GM21737 (cell line): Measurements from ENCODE around the gene FAM228B.

Source experiments
- ATAC-seq: cut with Tn5 transposase; IDR thresholded peaks from one replicate; pipeline ENCODE4 v1.9.1; 2021; ENCODE audit warnings: mild to moderate bottlenecking, moderate library complexity; ENCODE audit not compliant: unreplicated experiment

Gene FAM228B

DNA sequence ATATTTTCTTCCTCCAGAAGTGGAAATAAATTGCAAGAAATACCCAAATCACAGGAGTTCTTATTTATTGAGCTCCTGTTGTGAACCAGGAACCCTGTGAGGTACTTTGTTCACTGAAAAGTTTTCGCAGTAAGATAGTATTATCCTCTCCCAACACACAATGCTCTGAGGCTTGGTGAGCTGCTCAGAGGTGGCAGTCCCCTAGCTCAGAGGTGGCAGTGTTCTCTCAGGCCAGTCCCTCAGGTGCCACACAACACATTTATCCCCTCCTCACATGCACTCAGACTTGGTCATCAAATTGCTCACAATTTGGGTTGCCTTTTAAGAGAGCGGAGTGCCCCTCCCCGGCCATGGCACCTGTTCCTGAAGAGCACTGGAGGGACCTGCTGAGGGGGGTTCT lies 77.5 kb downstream of the FAM228B start:
- no peak for ATAC-seq

DNA sequence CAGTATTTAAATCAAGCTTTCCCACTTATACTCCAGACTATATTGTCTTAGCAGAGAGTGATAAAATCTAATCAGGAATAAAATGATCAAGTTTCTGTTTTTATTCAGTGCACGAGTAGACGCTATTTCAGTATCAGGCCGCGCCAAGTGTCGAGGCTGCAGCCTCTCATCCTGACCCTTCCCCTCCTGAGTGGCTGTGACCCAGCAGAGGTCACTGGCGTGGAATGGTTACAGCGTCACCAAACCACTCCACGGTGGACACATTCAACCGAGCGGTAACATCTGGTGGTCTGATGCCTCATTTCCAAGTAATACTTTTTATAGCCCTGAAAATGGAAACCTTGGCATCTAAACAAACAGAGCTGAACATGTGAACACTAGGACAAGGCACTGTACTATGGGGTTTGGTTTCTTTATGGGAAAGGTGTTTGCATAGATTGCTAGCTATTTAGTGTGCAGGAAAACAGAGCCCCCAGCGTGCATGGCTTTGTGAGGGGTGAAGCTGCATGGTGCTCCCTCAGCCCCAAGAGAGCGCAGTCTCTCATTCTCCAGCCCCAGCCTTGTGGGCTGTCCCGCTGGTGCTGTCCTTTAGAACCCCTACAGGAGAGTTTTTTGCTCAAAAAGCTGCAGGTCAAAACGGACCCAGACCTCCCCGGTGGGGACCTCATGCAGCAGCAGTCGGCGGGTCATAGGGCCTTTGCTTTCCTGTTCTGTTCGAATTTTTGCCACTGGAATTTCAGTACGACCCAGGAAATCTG lies 79.9 kb downstream of the FAM228B start:
- no peak for ATAC-seq

- no peak for ATAC-seq
Observed at GRCh38 chr2:24203787-24204150, 80.5 kb downstream of the FAM228B start.

GRCh38 chr2:24204505-24204904 lies 81.2 kb downstream of the FAM228B start:
- no peak for ATAC-seq

- ATAC-seq, result no peak
Observed at GRCh38 chr2:24205131-24205530, 81.9 kb downstream of the FAM228B start.

GRCh38 chr2:24206242-24206641 lies 83.0 kb downstream of the FAM228B start:
- ATAC-seq, result no peak

DNA sequence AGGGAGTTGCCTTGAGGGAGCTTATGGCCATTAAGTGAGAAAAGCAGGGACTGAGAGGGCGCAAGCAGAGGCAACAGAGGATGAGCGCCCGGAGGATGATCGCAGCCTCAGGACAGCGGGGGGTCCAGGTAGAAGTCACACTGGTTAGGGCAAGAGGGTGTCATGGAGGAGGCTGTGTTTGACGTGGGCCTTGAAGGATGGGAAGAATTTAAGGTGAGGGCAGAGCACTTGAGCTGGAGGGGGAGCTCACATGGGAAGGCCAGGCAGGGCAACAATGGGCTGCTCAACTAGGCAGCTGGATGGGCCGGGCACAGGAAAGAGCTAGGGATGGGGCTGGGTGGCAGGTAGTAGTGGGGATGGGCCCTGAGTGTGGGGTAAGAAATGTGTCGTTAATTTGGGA lies 83.4 kb downstream of the FAM228B start:
- ATAC-seq, result no peak

- no peak for ATAC-seq
Observed at GRCh38 chr2:24207359-24207758, 84.1 kb downstream of the FAM228B start.

DNA sequence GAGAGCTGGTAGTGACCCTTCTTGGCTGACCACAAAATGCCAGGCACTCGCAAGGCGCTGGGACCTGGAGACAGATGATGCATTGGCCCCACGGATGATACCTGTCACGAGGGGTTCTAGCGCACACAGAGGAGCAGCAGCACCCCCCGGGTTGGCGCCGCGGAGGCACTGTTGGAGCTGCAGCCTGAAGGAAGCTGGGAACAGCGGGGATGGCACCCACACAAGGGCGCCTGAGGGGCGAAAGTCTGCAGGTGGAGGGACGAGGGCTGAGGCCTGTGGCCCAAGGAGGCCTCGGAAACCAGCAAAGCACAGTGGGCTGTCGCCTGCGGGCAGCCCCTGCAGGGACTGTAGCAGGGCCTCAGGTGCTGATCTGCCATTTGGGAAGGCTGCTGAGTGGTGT lies 85.2 kb downstream of the FAM228B start:
- no peak for ATAC-seq

GRCh38 chr2:24209389-24210105 lies 86.3 kb downstream of the FAM228B start:
- no peak for ATAC-seq

GRCh38 chr2:24210106-24210455 lies 86.8 kb downstream of the FAM228B start:
- ATAC-seq, result no peak

DNA sequence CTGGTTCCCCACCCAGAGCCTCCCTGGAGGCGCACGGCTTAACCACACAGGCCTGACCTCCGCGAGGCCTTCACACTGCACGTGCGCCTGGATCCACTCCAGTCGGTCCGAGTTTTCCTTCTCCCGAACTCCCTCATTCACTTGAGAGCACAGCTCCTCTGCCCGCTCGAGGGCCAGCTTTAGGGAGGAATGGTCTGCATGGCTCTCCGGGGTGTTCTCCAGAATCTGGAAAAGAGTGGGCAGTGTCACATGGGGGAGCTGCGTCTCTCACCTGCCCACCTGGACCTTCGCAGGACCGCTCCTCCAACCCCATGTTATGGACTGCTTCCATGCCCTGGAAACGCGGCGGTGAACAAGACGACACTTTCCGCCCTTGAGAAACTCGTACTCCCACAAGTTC lies 87.5 kb downstream of the FAM228B start:
- no peak for ATAC-seq

DNA sequence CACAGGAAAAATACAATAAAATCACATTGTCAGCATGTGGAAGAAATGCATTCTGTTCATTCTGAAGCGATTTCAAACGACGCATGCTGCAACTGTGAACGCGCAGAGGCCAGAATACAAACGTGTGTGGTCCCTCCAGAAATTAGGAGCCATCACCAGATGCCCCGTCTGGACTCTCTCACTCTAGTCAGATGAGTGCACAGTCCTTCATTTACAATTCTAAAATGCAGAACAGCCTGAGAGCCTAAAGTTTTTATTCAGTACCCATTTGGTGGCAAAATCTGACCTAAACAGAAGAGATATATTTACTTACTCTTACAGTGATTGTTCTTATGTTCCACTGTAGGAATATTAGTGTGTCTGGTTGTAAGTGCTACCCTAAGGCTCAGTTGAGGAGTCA lies 88.1 kb downstream of the FAM228B start:
- ATAC-seq, result no peak

- peak; percentile 84 for ATAC-seq
Observed at GRCh38 chr2:24214880-24215279, 91.6 kb downstream of the FAM228B start.
